SHP77 treated with DMSO at 0.1 percent for 48 hours (cell line): Measurements from ENCODE around the gene CPT1B.

ENCODE experiments used
- DNase-seq: peaks from one replicate; lab custom pipeline; 2025; lab: John Stamatoyannopoulos, UW

CPT1B gene

GRCh38 chr22:50585781-50586180 lies 7.6 kb upstream of the CPT1B start:
- DNase-seq: no peak

GRCh38 chr22:50585238-50585637 lies 7.0 kb upstream of the CPT1B start:
- DNase-seq: no peak

GRCh38 chr22:50584106-50585096 lies 6.2 kb upstream of the CPT1B start:
- no peak for DNase-seq

- no peak for DNase-seq
Measured at GRCh38 chr22:50583294-50583861, 5.2 kb upstream of the CPT1B start.

GRCh38 chr22:50582493-50583293 lies 4.5 kb upstream of the CPT1B start, which contains the start of gene CHKB:
Gene CHKB (minus strand): TSS chr22:50582849. CDS start chr22:50582781, 68 bp downstream.
- peak; percentile 98 for DNase-seq

- DNase-seq: no peak
Measured at GRCh38 chr22:50581950-50582492, 3.8 kb upstream of the CPT1B start.

GRCh38 chr22:50581031-50581949 lies 3.1 kb upstream of the CPT1B start:
- no peak for DNase-seq

- no peak for DNase-seq
Measured at GRCh38 chr22:50579752-50580151, 1.5 kb upstream of the CPT1B start.

- DNase-seq: no peak
Measured at GRCh38 chr22:50578776-50579310, 616 bp upstream of the CPT1B start.

- no peak for DNase-seq
Measured at GRCh38 chr22:50577697-50577986, 585 bp downstream of the CPT1B start.

GRCh38 chr22:50576806-50577696 lies 1.2 kb downstream of the CPT1B start:
- DNase-seq: no peak

- peak; percentile 39 for DNase-seq
Measured at GRCh38 chr22:50576070-50576469, 2.2 kb downstream of the CPT1B start.

- DNase-seq: no peak
Measured at GRCh38 chr22:50575426-50575941, 2.7 kb downstream of the CPT1B start.

GRCh38 chr22:50574383-50574755 lies 3.9 kb downstream of the CPT1B start:
- no peak for DNase-seq

- no peak for DNase-seq
Measured at GRCh38 chr22:50573491-50574382, 4.5 kb downstream of the CPT1B start.

- no peak for DNase-seq
Measured at GRCh38 chr22:50572965-50573364, 5.3 kb downstream of the CPT1B start.

GRCh38 chr22:50571264-50572175 lies 6.7 kb downstream of the CPT1B start:
- DNase-seq: no peak

- no peak for DNase-seq
Measured at GRCh38 chr22:50570861-50571260, 7.4 kb downstream of the CPT1B start.
